ENCODE results near the gene MAML2.

Gene MAML2

GRCh38 chr11:96095884-96096303 lies 247.1 kb downstream of the MAML2 start:
- ChIA-PET POLR2A (no interaction called here), CTCF (interaction anchor here (0.8 kb wide), 1 partner anchor 12 kb away, joined by 3 read pairs; no protein-coding TSS in a partner anchor)
- no peak overlapping the region for H3K27ac ChIP-seq (ENCODE audit: insufficient read depth in 1 of 2, low read depth in 1 of 2, low read length in 2 of 2, poor library complexity in 1 of 2, severe bottlenecking in 2 of 2)
- H3K9me3 ChIP-seq (ENCODE audit: control extremely low read depth in 1 of 5, control insufficient read depth in 4 of 5, insufficient read depth in 2 of 5, low read depth in 1 of 5, low read length in 4 of 5): no peaks in the 10 kb centered on the region
- peaks cover 0 to 13% (median 0%) of the 10 kb centered on the region in 4 experiments for H3K36me3 ChIP-seq (ENCODE audit: control insufficient read depth in 4 of 4, insufficient read depth in 4 of 4, low read length in 3 of 4)
- no peak overlapping the region for H3K4me3 ChIP-seq (ENCODE audit: control insufficient read depth in 1 of 7, extremely low read depth in 1 of 7, insufficient read depth in 4 of 7, low read depth in 2 of 7, low read length in 6 of 7)
- no peaks in the 10 kb centered on the region for H3K27me3 ChIP-seq (replicated peaks in 2 of 5; ENCODE audit: control insufficient read depth in 4 of 5, insufficient read depth in 5 of 5, low read length in 4 of 5)
- no peak for DNase-seq
- no peaks in the 10 kb centered on the region for H3K4me1 ChIP-seq (ENCODE audit: control extremely low read depth in 1 of 4, control insufficient read depth in 4 of 4, insufficient read depth in 4 of 4, low read length in 3 of 4)
- WGBS (ENCODE audit: insufficient coverage): 60% methylated on average over 1 of the region's 2 CpGs

GRCh38 chr11:96094156-96094555 lies 248.8 kb downstream of the MAML2 start:
- Histone ChIP-seq H3K4me3 (ENCODE audit: control insufficient read depth in 1 of 7, extremely low read depth in 1 of 7, insufficient read depth in 4 of 7, low read depth in 2 of 7, low read length in 6 of 7) (no peak overlapping the region), H3K4me1 (ENCODE audit: control extremely low read depth in 1 of 4, control insufficient read depth in 4 of 4, insufficient read depth in 4 of 4, low read length in 3 of 4) (no peaks in the 10 kb centered on the region), H3K27ac (ENCODE audit: insufficient read depth in 1 of 2, low read depth in 1 of 2, low read length in 2 of 2, poor library complexity in 1 of 2, severe bottlenecking in 2 of 2) (no peak overlapping the region), H3K27me3 (replicated peaks in 2 of 5; ENCODE audit: control insufficient read depth in 4 of 5, insufficient read depth in 5 of 5, low read length in 4 of 5) (no peaks in the 10 kb centered on the region), H3K36me3 (ENCODE audit: control insufficient read depth in 4 of 4, insufficient read depth in 4 of 4, low read length in 3 of 4) (peaks cover 0 to 13% (median under 1%) of the 10 kb centered on the region in 4 experiments), H3K9me3 (ENCODE audit: control extremely low read depth in 1 of 5, control insufficient read depth in 4 of 5, insufficient read depth in 2 of 5, low read depth in 1 of 5, low read length in 4 of 5) (no peaks in the 10 kb centered on the region)
- POLR2A ChIA-PET: no interaction called here
- WGBS (ENCODE audit: insufficient coverage): 86% methylated on average over 2 of the region's 2 CpGs
- CTCF ChIA-PET: interaction anchor here (1.1 to 3.1 kb wide), 2 partner anchors 18 to 250 kb away, joined by 4 to 20 read pairs; partner anchors contain the start of gene MAML2
- DNase-seq: no peak

GRCh38 chr11:96092511-96092910 lies 250.5 kb downstream of the MAML2 start:
- DNase-seq: no peak
- H3K9me3 ChIP-seq (ENCODE audit: control extremely low read depth in 1 of 5, control insufficient read depth in 4 of 5, insufficient read depth in 2 of 5, low read depth in 1 of 5, low read length in 4 of 5): no peaks in the 10 kb centered on the region
- ChIA-PET CTCF (interaction anchor here (1.0 to 3.1 kb wide), 5 partner anchors 8 to 302 kb away, joined by 4 to 20 read pairs (median 5); partner anchors contain the start of gene MAML2), POLR2A (interaction anchor here (0.6 kb wide), 1 partner anchor 268 kb away, joined by 4 read pairs; no protein-coding TSS in a partner anchor)
- 98% methylated on average over 7 of the region's 8 CpGs for WGBS (ENCODE audit: insufficient coverage)
- no peaks in the 10 kb centered on the region for H3K27me3 ChIP-seq (replicated peaks in 2 of 5; ENCODE audit: control insufficient read depth in 4 of 5, insufficient read depth in 5 of 5, low read length in 4 of 5)
- peaks cover 0 to 13% (median under 1%) of the 10 kb centered on the region in 4 experiments for H3K36me3 ChIP-seq (ENCODE audit: control insufficient read depth in 4 of 4, insufficient read depth in 4 of 4, low read length in 3 of 4)
- H3K4me1 ChIP-seq (ENCODE audit: control extremely low read depth in 1 of 4, control insufficient read depth in 4 of 4, insufficient read depth in 4 of 4, low read length in 3 of 4): no peaks in the 10 kb centered on the region
- H3K27ac ChIP-seq (ENCODE audit: insufficient read depth in 1 of 2, low read depth in 1 of 2, low read length in 2 of 2, poor library complexity in 1 of 2, severe bottlenecking in 2 of 2): no peak overlapping the region
- H3K4me3 ChIP-seq (ENCODE audit: control insufficient read depth in 1 of 7, extremely low read depth in 1 of 7, insufficient read depth in 4 of 7, low read depth in 2 of 7, low read length in 6 of 7): no peak overlapping the region

GRCh38 chr11:96091476-96091875 lies 251.5 kb downstream of the MAML2 start:
- no peaks in the 10 kb centered on the region for H3K9me3 ChIP-seq (ENCODE audit: control extremely low read depth in 1 of 5, control insufficient read depth in 4 of 5, insufficient read depth in 2 of 5, low read depth in 1 of 5, low read length in 4 of 5)
- DNase-seq: peak; percentile 45 to 71 (median 68)
- ChIA-PET POLR2A (no interaction called here), CTCF (interaction anchor here (0.6 to 3.1 kb wide), 10 partner anchors 9 to 305 kb away, joined by 3 to 20 read pairs (median 4); partner anchors contain the start of gene MAML2)
- peaks cover 0 to 4% (median 0%) of the 10 kb centered on the region in 4 experiments for H3K4me1 ChIP-seq (ENCODE audit: control extremely low read depth in 1 of 4, control insufficient read depth in 4 of 4, insufficient read depth in 4 of 4, low read length in 3 of 4)
- H3K4me3 ChIP-seq (ENCODE audit: control insufficient read depth in 1 of 7, extremely low read depth in 1 of 7, insufficient read depth in 4 of 7, low read depth in 2 of 7, low read length in 6 of 7): no peak overlapping the region
- WGBS (ENCODE audit: insufficient coverage): 80% methylated on average over 1 of the region's 1 CpG
- peaks cover 0 to 13% (median under 1%) of the 10 kb centered on the region in 4 experiments for H3K36me3 ChIP-seq (ENCODE audit: control insufficient read depth in 4 of 4, insufficient read depth in 4 of 4, low read length in 3 of 4)
- no peaks in the 10 kb centered on the region for H3K27me3 ChIP-seq (replicated peaks in 2 of 5; ENCODE audit: control insufficient read depth in 4 of 5, insufficient read depth in 5 of 5, low read length in 4 of 5)
- H3K27ac ChIP-seq (ENCODE audit: insufficient read depth in 1 of 2, low read depth in 1 of 2, low read length in 2 of 2, poor library complexity in 1 of 2, severe bottlenecking in 2 of 2): no peak overlapping the region

- POLR2A ChIA-PET: no interaction called here
- WGBS (ENCODE audit: insufficient coverage): 97% methylated on average over 3 of the region's 5 CpGs
These were observed 252.3 kb downstream of the MAML2 start for GRCh38 chr11:96090711-96091110.

GRCh38 chr11:96088914-96089313 lies 254.1 kb downstream of the MAML2 start:
- no CpG with 5 or more reads among the region's 3 CpGs for WGBS (ENCODE audit: insufficient coverage)

More at GRCh38 chr11:96090711-96091110, 252.3 kb downstream of the MAML2 start:
- no peak for DNase-seq
- Histone ChIP-seq H3K27ac (ENCODE audit: insufficient read depth in 1 of 2, low read depth in 1 of 2, low read length in 2 of 2, poor library complexity in 1 of 2, severe bottlenecking in 2 of 2) (no peak overlapping the region), H3K27me3 (replicated peaks in 2 of 5; ENCODE audit: control insufficient read depth in 4 of 5, insufficient read depth in 5 of 5, low read length in 4 of 5) (no peaks in the 10 kb centered on the region), H3K9me3 (ENCODE audit: control extremely low read depth in 1 of 5, control insufficient read depth in 4 of 5, insufficient read depth in 2 of 5, low read depth in 1 of 5, low read length in 4 of 5) (no peaks in the 10 kb centered on the region), H3K36me3 (ENCODE audit: control insufficient read depth in 4 of 4, insufficient read depth in 4 of 4, low read length in 3 of 4) (peaks cover 0 to 13% (median under 1%) of the 10 kb centered on the region in 4 experiments), H3K4me3 (ENCODE audit: control insufficient read depth in 1 of 7, extremely low read depth in 1 of 7, insufficient read depth in 4 of 7, low read depth in 2 of 7, low read length in 6 of 7) (no peak overlapping the region), H3K4me1 (ENCODE audit: control extremely low read depth in 1 of 4, control insufficient read depth in 4 of 4, insufficient read depth in 4 of 4, low read length in 3 of 4) (peaks cover 0 to 6% (median 0%) of the 10 kb centered on the region in 4 experiments)
- CTCF ChIA-PET: interaction anchor here (0.6 to 2.8 kb wide), 9 partner anchors 22 to 335 kb away, joined by 3 to 19 read pairs (median 5); partner anchors contain the start of genes CCDC82 and MAML2

GRCh38 chr11:96086111-96086510 lies 256.9 kb downstream of the MAML2 start:
- peaks cover 0 to 3% (median under 1%) of the 10 kb centered on the region in 4 experiments for H3K36me3 ChIP-seq (ENCODE audit: control insufficient read depth in 4 of 4, insufficient read depth in 4 of 4, low read length in 3 of 4)
- H3K4me3 ChIP-seq (ENCODE audit: control insufficient read depth in 1 of 7, extremely low read depth in 1 of 7, insufficient read depth in 4 of 7, low read depth in 2 of 7, low read length in 6 of 7): no peak overlapping the region
- H3K4me1 ChIP-seq (ENCODE audit: control extremely low read depth in 1 of 4, control insufficient read depth in 4 of 4, insufficient read depth in 4 of 4, low read length in 3 of 4): peaks cover 0 to 6% (median 0%) of the 10 kb centered on the region in 4 experiments
- ChIA-PET POLR2A (no interaction called here), CTCF (interaction anchor here (1.0 to 1.1 kb wide), 2 partner anchors 15 to 257 kb away, joined by 3 read pairs; partner anchors contain the start of gene MAML2)
- no CpG with 5 or more reads among the region's 1 CpG for WGBS (ENCODE audit: insufficient coverage)
- H3K9me3 ChIP-seq (ENCODE audit: control extremely low read depth in 1 of 5, control insufficient read depth in 4 of 5, insufficient read depth in 2 of 5, low read depth in 1 of 5, low read length in 4 of 5): no peaks in the 10 kb centered on the region
- DNase-seq: no peak
- no peak overlapping the region for H3K27ac ChIP-seq (ENCODE audit: insufficient read depth in 1 of 2, low read depth in 1 of 2, low read length in 2 of 2, poor library complexity in 1 of 2, severe bottlenecking in 2 of 2)
- H3K27me3 ChIP-seq (replicated peaks in 2 of 5; ENCODE audit: control insufficient read depth in 4 of 5, insufficient read depth in 5 of 5, low read length in 4 of 5): no peaks in the 10 kb centered on the region

More at GRCh38 chr11:96088914-96089313, 254.1 kb downstream of the MAML2 start:
- H3K9me3 ChIP-seq (ENCODE audit: control extremely low read depth in 1 of 5, control insufficient read depth in 4 of 5, insufficient read depth in 2 of 5, low read depth in 1 of 5, low read length in 4 of 5): no peaks in the 10 kb centered on the region
- H3K27ac ChIP-seq (ENCODE audit: insufficient read depth in 1 of 2, low read depth in 1 of 2, low read length in 2 of 2, poor library complexity in 1 of 2, severe bottlenecking in 2 of 2): no peak overlapping the region
- ChIA-PET CTCF (interaction anchor here (1.1 to 2.8 kb wide), 7 partner anchors 12 to 337 kb away, joined by 3 to 19 read pairs (median 5); partner anchors contain the start of gene MAML2), POLR2A (interaction anchor here (0.6 kb wide), 1 partner anchor 8 kb away, joined by 3 read pairs; no protein-coding TSS in a partner anchor)
- peaks cover 0 to 13% (median 2%) of the 10 kb centered on the region in 4 experiments for H3K36me3 ChIP-seq (ENCODE audit: control insufficient read depth in 4 of 4, insufficient read depth in 4 of 4, low read length in 3 of 4)
- no peak overlapping the region for H3K4me3 ChIP-seq (ENCODE audit: control insufficient read depth in 1 of 7, extremely low read depth in 1 of 7, insufficient read depth in 4 of 7, low read depth in 2 of 7, low read length in 6 of 7)
- no peak for DNase-seq
- peaks cover 0 to 6% (median 0%) of the 10 kb centered on the region in 4 experiments for H3K4me1 ChIP-seq (ENCODE audit: control extremely low read depth in 1 of 4, control insufficient read depth in 4 of 4, insufficient read depth in 4 of 4, low read length in 3 of 4)
- H3K27me3 ChIP-seq (replicated peaks in 2 of 5; ENCODE audit: control insufficient read depth in 4 of 5, insufficient read depth in 5 of 5, low read length in 4 of 5): no peaks in the 10 kb centered on the region
